ENCODE data around the gene WWTR1. TPM values are rescaled to one million over a fixed set of nuclear protein-coding genes. Genes with fewer than 3 reads are reported as not detected.

The WWTR1 gene
- total and polyA plus RNA-seq, 2 of the 4 experiments (the other 2 are of a cell fraction), result 38.9 to 65.3 TPM

DNA sequence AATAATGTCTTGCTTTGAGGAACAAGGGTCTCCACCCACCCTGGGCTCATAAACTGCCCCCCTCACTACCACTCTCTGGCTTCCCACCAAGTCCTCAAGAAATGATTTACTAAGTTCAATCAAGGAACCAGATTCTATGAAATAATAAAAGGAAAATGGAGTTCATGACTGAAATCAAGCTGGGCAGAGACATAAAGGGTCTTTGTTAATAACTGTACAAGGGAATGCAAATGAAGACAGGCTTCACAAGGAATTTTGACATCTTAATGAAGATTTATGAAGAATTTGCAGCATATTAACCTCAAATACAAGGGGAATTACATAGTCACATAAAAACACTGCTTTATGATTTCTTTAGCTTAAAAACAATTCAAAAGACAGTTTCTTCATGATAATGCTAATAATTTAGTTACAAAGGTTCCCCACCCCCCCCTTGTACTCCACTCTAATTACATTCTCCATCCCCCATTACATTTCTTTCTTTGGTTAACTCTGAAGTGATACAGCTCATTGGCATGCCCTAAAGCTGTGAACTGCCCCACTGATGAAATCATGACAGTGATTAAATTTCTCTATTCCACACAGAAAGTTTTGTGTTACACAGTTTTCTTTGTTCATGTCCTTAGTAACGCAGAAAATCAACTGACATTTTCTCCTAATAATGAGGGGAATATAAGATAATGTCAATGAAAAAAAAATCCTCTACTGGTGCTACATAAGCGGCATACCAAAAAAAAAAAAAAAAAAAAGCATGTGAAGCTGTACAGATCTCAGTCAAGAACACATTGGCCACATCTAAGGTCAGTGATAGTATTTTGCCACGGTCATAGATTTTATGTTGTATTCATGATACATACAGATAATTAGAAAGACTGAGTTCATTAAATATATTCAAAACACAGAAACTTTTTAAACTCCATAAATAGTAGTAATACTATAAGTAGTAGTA is 54.4 kb downstream of the WWTR1 start:
- Histone ChIP-seq H3K14ac (replicated peaks; ENCODE audit: low read depth, low read length) (no peak overlapping the region; the same call in 1 of the 2 replicates), H2BK20ac (ENCODE audit: low read depth, low read length) (0 out of 2 replicates have a peak overlapping the region, but pooled peaks have one; percentile 36), H3K36me3 (ENCODE audit: control insufficient read depth, insufficient read depth, low read length) (peaks cover 6% of the 10 kb centered on the region; the same call in 1 of the 2 replicates), H3K23ac (ENCODE audit: low read depth, low read length) (no peak overlapping the region; the same call in 1 of the 2 replicates), H3K4me3 (ENCODE audit: insufficient read depth, low read depth, low read length) (no peak overlapping the region), H3K9me3 (ENCODE audit: control insufficient read depth, insufficient read depth, low read length) (no peaks in the 10 kb centered on the region), H2AFZ (replicated peaks; ENCODE audit: low read length, poor library complexity) (no peak overlapping the region), H3K4ac (ENCODE audit: low read depth, low read length) (peak overlapping the region; percentile 46; the same call in 1 of the 2 replicates), H2BK120ac (ENCODE audit: low read depth, low read length) (peak overlapping the region; percentile 29; the same call in 1 of the 2 replicates), H4K20me1 (ENCODE audit: insufficient read depth, low read length) (peaks cover 34% of the 10 kb centered on the region), H3K9ac (ENCODE audit: low read depth, low read length) (no peak overlapping the region), H3K4me2 (ENCODE audit: low read depth, low read length) (peak overlapping the region; percentile 42; the same call in 1 of the 2 replicates), H3K9me1 (ENCODE audit: insufficient read depth, low read length) (peaks cover 18% of the 10 kb centered on the region), H2AK9ac (replicated peaks; ENCODE audit: low read depth, low read length, poor library complexity) (no peak overlapping the region), H3K27me3 (ENCODE audit: control insufficient read depth, insufficient read depth, low read length) (no peaks in the 10 kb centered on the region), H4K5ac (ENCODE audit: low read depth, low read length) (peak overlapping the region; percentile 20; the same call in 1 of the 2 replicates), H2AK5ac (ENCODE audit: low read depth, low read length) (no peak overlapping the region), H3K18ac (ENCODE audit: low read depth, low read length) (peak overlapping the region; percentile 42; the same call in 1 of the 2 replicates), H3K56ac (ENCODE audit: extremely low read depth, insufficient read depth, low read length) (no peak overlapping the region), H3K27ac (ENCODE audit: insufficient read depth, low read length) (peak overlapping the region; percentile 30; the same call in 1 of the 2 replicates), H2BK15ac (ENCODE audit: low read depth, low read length) (no peak overlapping the region), H2BK5ac (ENCODE audit: low read depth, low read length, poor library complexity, severe bottlenecking) (peak overlapping the region; percentile 72), H3K79me1 (ENCODE audit: low read depth in 1 of 2, low read length in 2 of 2) (peaks cover 39 to 82% of the 10 kb centered on the region in 2 experiments), H4K8ac (ENCODE audit: low read depth in 2 of 2, low read length in 2 of 2) (no peak overlapping the region), H3K4me1 (ENCODE audit: control insufficient read depth, insufficient read depth, low read length) (peaks cover 27% of the 10 kb centered on the region), H4K91ac (ENCODE audit: insufficient read depth, low read depth, low read length) (no peak overlapping the region)
- TF ChIP-seq CEBPB (IDR thresholded peaks at IDR 0.05; ENCODE audit: low read depth, low read length) (peak; percentile 71), NFE2L2 (IDR thresholded peaks at IDR 0.05; ENCODE audit: low read depth, low read length) (no peak)
- WGBS, 2 experiments (ENCODE audit: extremely low coverage in 2 of 2, insufficient read length in 1 of 2), result no CpG with 5 or more reads among the region's 3 CpGs
- ATAC-seq (ENCODE audit: low read depth) (peak; percentile 77), DNase-seq (peak; percentile 82)
- dilution Hi-C loops (cut with HindIII; ENCODE audit: low sequenced_read_pairs, unreplicated experiment) (no loop called here), in situ Hi-C loops (cut with MboI; ENCODE audit: low sequenced_read_pairs) (no loop called here), intact Hi-C loops (cut with micrococcal nuclease) (no loop called here)
- ChIA-PET POLR2A (ENCODE audit: unreplicated experiment) (no interaction called here), CTCF (no interaction called here)
- no TSS peak for BruUV-seq (replicated peaks)

Data from IMR-90 (cell line).